ENCODE results near the gene RPE. TPM values are rescaled to one million over a fixed set of nuclear protein-coding genes. Genes with fewer than 3 reads are reported as not detected.

Gene RPE
- total RNA-seq, 1 experiment from 2014 or later, result 67.8 TPM

DNA sequence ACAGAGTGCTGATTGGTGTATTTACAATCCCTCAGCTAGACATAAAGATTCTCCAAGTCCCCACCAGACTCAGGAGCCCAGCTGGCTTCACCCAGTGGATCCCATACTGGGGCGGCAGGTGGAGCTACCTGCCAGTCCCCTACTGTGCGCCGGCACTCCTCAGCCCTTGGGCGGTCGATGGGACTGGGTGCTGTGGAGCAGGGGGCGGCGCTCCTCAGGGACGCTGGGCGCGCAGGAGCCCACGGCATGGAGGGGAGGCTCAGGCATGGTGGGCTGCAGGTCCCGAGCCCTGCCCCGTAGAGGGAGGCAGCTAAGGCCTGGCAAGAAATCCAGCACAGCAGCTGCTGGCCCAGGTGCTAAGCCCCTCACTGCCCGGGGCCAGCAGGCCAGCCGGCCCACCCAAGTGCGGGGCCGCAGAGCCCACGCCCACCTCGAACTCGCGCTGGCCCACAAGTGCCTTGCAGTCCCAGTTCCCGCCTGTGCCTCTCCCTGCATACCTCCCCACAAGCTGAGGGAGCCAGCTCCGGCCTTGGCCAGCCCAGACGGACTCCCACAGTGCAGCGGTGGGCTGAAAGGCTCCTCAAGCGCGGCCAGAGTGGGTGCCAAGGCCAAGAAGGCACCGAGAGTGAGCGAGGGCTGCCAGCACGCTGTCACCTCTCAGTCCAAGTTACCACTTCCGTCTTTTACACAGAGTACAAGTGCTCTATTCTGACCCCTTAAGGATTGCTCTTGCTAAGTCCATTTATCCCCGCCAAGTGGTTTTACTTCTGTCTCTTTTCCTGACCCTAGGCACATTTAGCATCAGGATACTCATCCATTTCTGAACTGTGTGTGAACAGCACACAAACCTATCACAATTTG is 1.7 kb upstream of the RPE start:
- Histone ChIP-seq H2BK15ac (ENCODE audit: low read depth, low read length) (no peak overlapping the region), H4K20me1 (ENCODE audit: control insufficient read depth, insufficient read depth, insufficient read length) (no peaks in the 10 kb centered on the region), H3K4ac (ENCODE audit: low read depth, low read length) (no peak overlapping the region), H2BK5ac (ENCODE audit: insufficient read length, low read length) (no peak overlapping the region), H3K14ac (ENCODE audit: insufficient read depth, low read length) (no peak overlapping the region), H3K4me1 (ENCODE audit: insufficient read depth, low read length) (no peaks in the 10 kb centered on the region), H3T11ph (ENCODE audit: low read length) (no peak overlapping the region), H3K56ac (ENCODE audit: insufficient read length, low read depth, low read length) (no peak overlapping the region), H3K9me3 (ENCODE audit: control insufficient read depth, low read depth, low read length) (no peaks in the 10 kb centered on the region), H3K79me2 (ENCODE audit: insufficient read depth, low read length) (peaks cover 24% of the 10 kb centered on the region; the same call in 1 of the 2 replicates), H3K27me3 (ENCODE audit: insufficient read depth, low read length) (no peaks in the 10 kb centered on the region), H3K23ac (ENCODE audit: insufficient read length, low read depth, low read length) (no peak overlapping the region), H4K8ac (replicated peaks; ENCODE audit: insufficient read length, low read depth, low read length) (no peak overlapping the region), H3K27ac (ENCODE audit: insufficient read length, low read depth, low read length) (no peak overlapping the region), H3K9ac (ENCODE audit: extremely low read depth, insufficient read length, low read length) (no peak overlapping the region), H3K79me1 (ENCODE audit: insufficient read depth, low read depth, low read length, poor library complexity, severe bottlenecking) (peaks cover 5% of the 10 kb centered on the region), H2BK20ac (ENCODE audit: low read depth, low read length, poor library complexity, severe bottlenecking) (no peak overlapping the region), H3K23me2 (ENCODE audit: insufficient read length, low read depth, low read length, poor library complexity, severe bottlenecking) (peaks cover 9% of the 10 kb centered on the region), H3K4me2 (ENCODE audit: insufficient read depth, insufficient read length, low read length) (no peak overlapping the region), H4K91ac (ENCODE audit: insufficient read length, low read depth, low read length) (no peak overlapping the region), H2AFZ (ENCODE audit: low read length) (no peak overlapping the region), H4K5ac (ENCODE audit: insufficient read length, low read depth, low read length) (no peak overlapping the region), H2BK120ac (ENCODE audit: low read depth, low read length, poor library complexity, severe bottlenecking) (no peak overlapping the region), H2BK12ac (ENCODE audit: insufficient read length, low read depth, low read length) (no peak overlapping the region), H3K18ac (ENCODE audit: insufficient read length, low read depth, low read length) (no peak overlapping the region), H2AK5ac (ENCODE audit: insufficient read length, low read length) (no peak overlapping the region)
- no CpG with 5 or more reads among the region's 32 CpGs for WGBS (ENCODE audit: extremely low coverage, insufficient read length, low lambda C conversion rate)
- Mint-ChIP-seq H3K36me3 (ENCODE audit: insufficient read depth in 1 of 3, low read depth in 3 of 3) (peaks cover 0 to 9% (median 6%) of the 10 kb centered on the region in 3 experiments; a peak in 3 of 7 replicates), H3K27me3 (ENCODE audit: low read depth) (peaks cover 6% of the 10 kb centered on the region), H3K27ac (no peak overlapping the region), H3K4me1 (peaks cover 18 to 19% of the 10 kb centered on the region in 2 experiments), H3K9me3 (no peaks in the 10 kb centered on the region), H3K4me3 (no peak overlapping the region)
- TF ChIP-seq, protein P1, sequence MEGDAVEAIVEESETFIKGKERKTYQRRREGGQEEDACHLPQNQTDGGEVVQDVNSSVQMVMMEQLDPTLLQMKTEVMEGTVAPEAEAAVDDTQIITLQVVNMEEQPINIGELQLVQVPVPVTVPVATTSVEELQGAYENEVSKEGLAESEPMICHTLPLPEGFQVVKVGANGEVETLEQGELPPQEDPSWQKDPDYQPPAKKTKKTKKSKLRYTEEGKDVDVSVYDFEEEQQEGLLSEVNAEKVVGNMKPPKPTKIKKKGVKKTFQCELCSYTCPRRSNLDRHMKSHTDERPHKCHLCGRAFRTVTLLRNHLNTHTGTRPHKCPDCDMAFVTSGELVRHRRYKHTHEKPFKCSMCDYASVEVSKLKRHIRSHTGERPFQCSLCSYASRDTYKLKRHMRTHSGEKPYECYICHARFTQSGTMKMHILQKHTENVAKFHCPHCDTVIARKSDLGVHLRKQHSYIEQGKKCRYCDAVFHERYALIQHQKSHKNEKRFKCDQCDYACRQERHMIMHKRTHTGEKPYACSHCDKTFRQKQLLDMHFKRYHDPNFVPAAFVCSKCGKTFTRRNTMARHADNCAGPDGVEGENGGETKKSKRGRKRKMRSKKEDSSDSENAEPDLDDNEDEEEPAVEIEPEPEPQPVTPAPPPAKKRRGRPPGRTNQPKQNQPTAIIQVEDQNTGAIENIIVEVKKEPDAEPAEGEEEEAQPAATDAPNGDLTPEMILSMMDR (conservative IDR thresholded peaks at IDR 0.05), result no peak
- DNase-seq, result no peak

All from H9 (cell line).